OCI-LY3 (cell line): ENCODE measurements around the gene RPUSD1.
A peak's percentile ranks its signal among the peaks of the same experiment; 100 is the strongest.

ENCODE experiments used
- H2AFZ ChIP-seq: fragments of 200-600, 300-600 bp; shearing (Covaris generic); 2 replicates; pipeline ENCODE4 v1.6.0; 2014; ENCODE audit warnings: antibody characterized with exemption, low read depth, low read length
- H3K27ac ChIP-seq: fragments of 200-600, 300-600 bp; sonication (generic); 2 replicates; pipeline ENCODE4 v1.5.1; 2014; ENCODE audit warnings: mild to moderate bottlenecking, low read length, moderate library complexity, mixed read lengths
- H3K27me3 ChIP-seq: fragments of 200-600, 300-600 bp; sonication (generic); 2 replicates; pipeline ENCODE4 v1.6.1; 2014; ENCODE audit warnings: low read depth, low read length, mixed read lengths
- H3K36me3 ChIP-seq: fragments of 200-600, 300-600 bp; sonication (generic); replicated peaks from 2 replicates; pipeline ENCODE3; 2014; ENCODE audit warnings: low read depth, low read length, mixed read lengths
- H3K4me1 ChIP-seq: fragments of 300-600, 200-600 bp; sonication (generic); 2 replicates; pipeline ENCODE4 v1.6.1; 2014; ENCODE audit warnings: low read length, mixed read lengths
- H3K4me2 ChIP-seq: fragments of 200-600, 300-600 bp; sonication (generic); 2 replicates; pipeline ENCODE4 v1.6.1; 2014; ENCODE audit warnings: low read length, mixed read lengths
- H3K4me3 ChIP-seq: fragments of 300-600, 200-600 bp; sonication (generic); 2 replicates; pipeline ENCODE4 v1.5.1; 2014; ENCODE audit warnings: antibody characterized with exemption, mild to moderate bottlenecking, low read length, moderate library complexity
- H3K79me2 ChIP-seq: fragments of 300-600, 200-600 bp; shearing (Covaris generic); 2 replicates; pipeline ENCODE4 v1.6.1; 2014; ENCODE audit warnings: mild to moderate bottlenecking, low read length, mixed read lengths
- H3K9ac ChIP-seq: fragments of 300-600, 200-600 bp; shearing (Covaris generic); 2 replicates; pipeline ENCODE4 v1.6.0; 2014; ENCODE audit warnings: mild to moderate bottlenecking, low read length, moderate library complexity
- H3K9me3 ChIP-seq: fragments of 200-600, 300-600 bp; shearing (Covaris generic); 2 replicates; pipeline ENCODE4 v1.6.1; 2014; ENCODE audit warnings: low read length, mixed read lengths; ENCODE audit not compliant: insufficient read depth
- H4K20me1 ChIP-seq: fragments of 200-600, 300-600 bp; sonication (generic); 2 replicates; pipeline ENCODE4 v1.6.1; 2016; ENCODE audit warnings: low read length, mixed read lengths; ENCODE audit not compliant: insufficient read depth
- CTCF ChIP-seq: fragments of 200-600, 300-600 bp; sonication (generic); IDR thresholded peaks from 2 replicates; pipeline ENCODE4 v1.5.1; 2014; ENCODE audit warnings: antibody characterized with exemption, low read length, low read depth
- EZH2phosphoT487 ChIP-seq: fragments of 200-600 bp; shearing (Covaris generic); IDR thresholded peaks from 2 replicates; pipeline ENCODE4 v1.6.1; 2018; ENCODE audit warnings: antibody characterized with exemption, mixed run types, low read depth

The RPUSD1 gene

GRCh38 chr16:792221-792995 is 4.2 kb upstream of the RPUSD1 start:
- Histone ChIP-seq H3K9ac (no peak overlapping the region), H4K20me1 (no peaks in the 10 kb centered on the region), H3K4me2 (no peak overlapping the region), H3K27ac (no peak overlapping the region), H3K4me1 (peaks cover 7% of the 10 kb centered on the region), H3K27me3 (no peaks in the 10 kb centered on the region), H3K9me3 (no peaks in the 10 kb centered on the region), H3K4me3 (no peak overlapping the region), H3K36me3 (peaks cover 22% of the 10 kb centered on the region), H2AFZ (no peak overlapping the region), H3K79me2 (peaks cover 18% of the 10 kb centered on the region)
- TF ChIP-seq EZH2phosphoT487 (no peak), CTCF (no peak)

GRCh38 chr16:791131-791530 is 3.0 kb upstream of the RPUSD1 start:
- Histone ChIP-seq H3K27me3 (no peaks in the 10 kb centered on the region), H3K4me1 (peaks cover 12% of the 10 kb centered on the region), H3K27ac (no peak overlapping the region), H2AFZ (no peak overlapping the region), H3K9me3 (no peaks in the 10 kb centered on the region), H3K36me3 (peaks cover 9% of the 10 kb centered on the region), H3K4me3 (no peak overlapping the region), H3K9ac (no peak overlapping the region), H4K20me1 (no peaks in the 10 kb centered on the region), H3K79me2 (peaks cover 25% of the 10 kb centered on the region), H3K4me2 (no peak overlapping the region)
- TF ChIP-seq CTCF (no peak), EZH2phosphoT487 (no peak)

GRCh38 chr16:790086-790485 is 1.9 kb upstream of the RPUSD1 start:
- no peaks in the 10 kb centered on the region for H4K20me1 ChIP-seq
- peaks cover 25% of the 10 kb centered on the region for H3K79me2 ChIP-seq
- peaks cover 12% of the 10 kb centered on the region for H3K4me1 ChIP-seq
- no peak overlapping the region for H3K9ac ChIP-seq
- H3K27me3 ChIP-seq, result no peaks in the 10 kb centered on the region
- no peak overlapping the region for H3K27ac ChIP-seq
- no peak overlapping the region for H2AFZ ChIP-seq
- peaks cover 8% of the 10 kb centered on the region for H3K36me3 ChIP-seq
- no peak overlapping the region for H3K4me2 ChIP-seq
- no peak overlapping the region for H3K4me3 ChIP-seq
- TF ChIP-seq CTCF, result no peak
- no peaks in the 10 kb centered on the region for H3K9me3 ChIP-seq

GRCh38 chr16:789191-789850 is 1.1 kb upstream of the RPUSD1 start:
- no peaks in the 10 kb centered on the region for H3K9me3 ChIP-seq
- peak overlapping the region; percentile 99 for H3K4me3 ChIP-seq
- peak overlapping the region; percentile 87 for H3K9ac ChIP-seq
- peaks cover 12% of the 10 kb centered on the region for H3K4me1 ChIP-seq
- TF ChIP-seq CTCF, result no peak
- no peak for TF ChIP-seq EZH2phosphoT487
- peak overlapping the region; percentile 89 for H3K4me2 ChIP-seq
- H4K20me1 ChIP-seq, result no peaks in the 10 kb centered on the region
- peaks cover 25% of the 10 kb centered on the region for H3K79me2 ChIP-seq
- no peak overlapping the region for H3K27ac ChIP-seq
- H3K27me3 ChIP-seq, result no peaks in the 10 kb centered on the region
- peaks cover 8% of the 10 kb centered on the region for H3K36me3 ChIP-seq
- no peak overlapping the region for H2AFZ ChIP-seq
